Fibroblast of lung (primary cell): ENCODE data around the gene RNF14.

Experiments
- EZH2 ChIP-seq: IDR thresholded peaks from 2 replicates; pipeline ENCODE4 v1.5.1; 2012; ENCODE audit warnings: low read length, control low read depth, mild to moderate bottlenecking; ENCODE audit errors: missing control alignments
- TF ChIP-seq, protein P1 (sequence below), 2 donors: IDR thresholded peaks in 1 of 2; conservative IDR thresholded peaks in 1 of 2; 1 replicate in 1 of 2; 2 replicates in 1 of 2; pipeline ENCODE4 v1.5.1; 2011 to 2012; ENCODE audit warnings: low read length in 2 of 2, control low read depth in 1 of 2, inconsistent platforms in 1 of 2, low read depth in 1 of 2, mild to moderate bottlenecking in 1 of 2

DNA sequence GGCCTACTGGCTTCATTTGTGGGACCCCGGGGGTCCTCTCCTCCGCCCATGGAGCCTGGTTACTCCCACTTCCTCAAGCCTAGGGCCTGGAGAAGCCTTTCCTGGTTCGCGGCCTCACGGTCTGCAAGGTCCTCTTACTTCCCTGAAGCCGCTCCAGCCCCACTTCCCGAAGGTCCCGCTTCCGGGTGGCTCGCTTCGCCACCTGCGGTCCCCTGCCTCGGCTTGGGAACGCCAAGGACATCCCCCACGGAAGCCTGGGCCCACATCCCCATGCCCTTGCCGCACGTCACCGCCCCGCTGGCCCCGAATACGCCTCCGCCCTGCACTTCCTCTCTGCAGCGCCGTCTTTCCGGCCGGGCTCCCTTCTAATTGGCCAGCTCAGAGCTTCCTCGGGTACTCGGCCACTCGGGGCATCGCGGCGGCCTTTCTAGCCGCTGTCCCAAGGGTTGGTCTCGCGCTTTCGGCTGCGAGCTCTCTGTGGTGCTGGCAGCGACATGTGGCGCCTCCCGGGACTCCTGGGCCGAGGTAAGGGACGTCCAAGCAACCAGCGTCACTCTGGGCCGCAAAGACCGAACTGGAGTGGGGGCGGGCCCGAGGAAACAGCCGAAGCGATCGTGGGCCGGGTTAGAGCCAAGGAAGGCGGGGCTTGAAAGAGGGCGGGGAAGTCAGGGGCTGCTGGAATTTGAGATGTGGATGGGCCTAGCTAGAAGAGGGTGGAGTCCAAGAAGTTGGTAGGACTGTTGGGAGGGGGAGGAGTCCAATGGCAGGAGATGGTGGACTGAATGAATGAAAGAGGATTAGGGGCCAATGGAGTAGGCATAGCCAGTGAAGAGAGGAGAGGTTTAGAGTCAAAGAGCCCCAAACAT lies 45.2 kb upstream of the RNF14 start, which contains the start of gene DELE1:
- TF ChIP-seq, protein P1, sequence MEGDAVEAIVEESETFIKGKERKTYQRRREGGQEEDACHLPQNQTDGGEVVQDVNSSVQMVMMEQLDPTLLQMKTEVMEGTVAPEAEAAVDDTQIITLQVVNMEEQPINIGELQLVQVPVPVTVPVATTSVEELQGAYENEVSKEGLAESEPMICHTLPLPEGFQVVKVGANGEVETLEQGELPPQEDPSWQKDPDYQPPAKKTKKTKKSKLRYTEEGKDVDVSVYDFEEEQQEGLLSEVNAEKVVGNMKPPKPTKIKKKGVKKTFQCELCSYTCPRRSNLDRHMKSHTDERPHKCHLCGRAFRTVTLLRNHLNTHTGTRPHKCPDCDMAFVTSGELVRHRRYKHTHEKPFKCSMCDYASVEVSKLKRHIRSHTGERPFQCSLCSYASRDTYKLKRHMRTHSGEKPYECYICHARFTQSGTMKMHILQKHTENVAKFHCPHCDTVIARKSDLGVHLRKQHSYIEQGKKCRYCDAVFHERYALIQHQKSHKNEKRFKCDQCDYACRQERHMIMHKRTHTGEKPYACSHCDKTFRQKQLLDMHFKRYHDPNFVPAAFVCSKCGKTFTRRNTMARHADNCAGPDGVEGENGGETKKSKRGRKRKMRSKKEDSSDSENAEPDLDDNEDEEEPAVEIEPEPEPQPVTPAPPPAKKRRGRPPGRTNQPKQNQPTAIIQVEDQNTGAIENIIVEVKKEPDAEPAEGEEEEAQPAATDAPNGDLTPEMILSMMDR (conservative IDR thresholded peaks at IDR 0.05 in 1 of 2, IDR thresholded peaks at IDR 0.05 in 1 of 2; ENCODE audit: low read depth in 1 of 2, low read length in 2 of 2), result no peak
- TF ChIP-seq EZH2, result no peak
